Activated CD4-positive, alpha-beta T cell treated with anti-CD3 and anti-CD28 coated beads for 1 hour (primary cell): ENCODE data around the gene CUL4B.
"Not testable (repeated sequence)": the region's sequence is repeated elsewhere in the genome, so short reads cannot be mapped to it uniquely, and the experiment has no call there.

Source experiments
- DNase-seq: peaks from one replicate; pipeline ENCODE4 v3.0.0-alpha.2; 2020

CUL4B gene

GRCh38 chrX:120517936-120518335, 42.8 kb downstream of the CUL4B start:
- DNase-seq, result no peak

- no peak for DNase-seq
Measured at GRCh38 chrX:120514236-120514635, 46.5 kb downstream of the CUL4B start.

- DNase-seq, result no peak
Measured at GRCh38 chrX:120512627-120513026, 48.1 kb downstream of the CUL4B start.

GRCh38 chrX:120512222-120512621, 48.5 kb downstream of the CUL4B start:
- DNase-seq, result no peak

- DNase-seq, result no peak
Measured at GRCh38 chrX:120504569-120504968, 56.2 kb downstream of the CUL4B start.

GRCh38 chrX:120499301-120500072, 61.3 kb downstream of the CUL4B start:
- no peak for DNase-seq

DNA sequence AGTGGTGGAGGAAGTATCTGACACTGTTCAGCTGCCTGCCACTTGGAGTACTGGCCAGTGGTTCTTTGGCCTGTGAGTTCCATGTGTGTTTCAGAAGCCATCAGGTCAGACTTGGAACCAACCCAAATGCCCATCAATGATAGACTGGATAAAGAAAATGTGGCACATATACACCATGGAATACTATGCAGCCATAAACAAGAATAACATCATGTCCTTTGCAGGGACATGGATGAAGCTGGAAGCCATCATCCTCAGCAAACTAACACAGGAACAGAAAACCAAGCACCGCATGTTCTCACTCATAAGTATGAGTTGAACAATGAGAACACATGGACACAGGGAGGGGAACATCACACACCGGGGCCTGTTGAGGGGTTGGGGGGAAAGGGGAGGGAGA, 70.6 kb downstream of the CUL4B start:
- DNase-seq, result not testable (repeated sequence)

DNA sequence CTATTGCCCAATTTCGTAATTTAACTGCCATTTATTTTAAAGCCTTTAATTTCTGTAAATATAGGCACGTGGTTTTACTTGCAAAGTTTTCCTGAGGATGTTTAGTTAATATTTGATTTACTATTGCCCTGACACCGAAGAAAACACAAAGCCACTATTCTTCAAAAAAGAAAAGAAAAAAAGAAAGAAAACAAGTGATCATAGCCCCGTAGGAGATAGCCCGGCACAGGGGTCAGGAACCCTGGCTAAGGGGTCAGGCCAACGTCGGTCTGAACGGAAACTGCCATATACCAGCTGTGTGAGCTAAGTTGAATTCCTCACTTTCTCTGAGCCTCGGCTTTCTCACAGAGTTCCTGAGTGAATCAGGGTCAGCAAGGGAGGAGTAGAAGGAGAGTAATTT, 74.0 kb downstream of the CUL4B start:
- DNase-seq, result no peak

DNA sequence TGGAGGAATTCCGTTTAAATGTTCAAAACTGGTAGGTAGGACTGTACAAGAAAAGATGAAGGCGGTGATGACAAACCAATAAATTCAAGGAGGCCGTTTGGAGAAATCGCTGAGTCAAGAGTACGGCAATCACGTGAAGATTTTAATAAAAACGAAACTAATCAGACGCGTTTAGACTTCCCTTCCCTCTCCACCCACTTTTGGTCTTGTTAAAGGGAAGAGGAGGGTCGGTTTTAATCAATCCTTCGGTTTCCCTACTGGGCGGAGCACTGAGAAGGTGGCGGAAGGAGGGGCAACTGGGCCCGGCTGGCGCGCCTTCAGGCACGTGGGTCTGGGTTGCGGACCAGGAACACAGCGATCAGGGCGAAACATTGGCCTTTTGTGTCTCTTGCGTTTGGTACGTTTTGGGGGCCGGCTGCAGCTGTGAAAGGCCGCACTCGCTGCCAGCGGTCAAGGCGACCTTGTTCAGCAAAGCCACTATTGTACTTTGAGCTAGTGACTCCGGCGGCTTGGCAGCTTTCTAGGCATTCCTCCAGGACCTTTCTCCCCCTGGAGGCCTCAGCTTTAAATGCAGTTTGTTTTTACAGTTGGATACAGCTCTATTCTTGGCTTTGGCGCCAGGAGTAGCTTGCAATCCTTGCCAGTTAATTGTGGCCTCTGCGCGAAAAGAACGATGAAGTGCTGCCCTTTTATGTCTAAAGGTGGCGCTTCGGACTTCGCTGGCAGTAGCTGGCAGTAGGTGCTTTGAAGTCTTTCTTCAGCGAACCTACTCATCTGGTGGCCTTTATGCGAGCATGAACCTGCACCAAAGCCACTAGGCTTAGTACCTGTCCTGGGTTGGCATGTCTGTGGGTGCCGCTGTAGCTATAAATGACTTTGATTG, 74.9 kb downstream of the CUL4B start:
- peak; percentile 25 for DNase-seq

DNA sequence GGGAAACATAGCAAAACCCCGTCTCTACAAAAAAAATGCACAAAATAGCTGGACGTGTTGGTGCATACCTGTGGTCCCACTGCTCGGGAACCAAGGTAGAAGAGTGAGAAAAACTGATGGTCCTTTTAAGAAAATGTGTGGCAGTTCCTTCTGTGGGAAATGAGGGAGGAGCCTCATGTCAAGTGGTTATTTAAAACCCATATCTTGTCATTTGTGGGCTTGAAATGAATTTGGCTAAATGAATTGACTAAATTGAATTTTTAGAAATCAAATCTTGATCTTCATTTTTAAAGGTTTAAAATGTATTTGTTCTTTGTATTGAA, 75.5 kb downstream of the CUL4B start:
- DNase-seq, result no peak

DNA sequence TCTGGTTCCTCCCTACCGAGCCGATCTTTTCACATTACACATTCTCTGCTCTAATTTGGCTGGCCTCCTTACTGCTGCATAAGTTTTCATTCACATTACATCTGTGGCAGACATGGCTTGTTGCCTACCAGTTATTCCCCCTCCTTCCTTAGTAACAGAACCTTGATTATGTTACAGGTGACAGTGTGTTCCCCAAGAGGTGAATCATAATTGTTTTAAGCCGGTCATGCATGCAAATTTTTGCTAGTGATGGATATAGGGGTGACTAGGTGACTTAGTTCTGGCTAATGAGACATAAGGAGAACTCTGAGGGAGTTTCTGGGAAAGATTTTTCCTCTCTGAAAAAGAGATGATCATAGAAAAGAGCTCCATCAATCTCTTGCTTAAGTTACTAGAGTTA, 83.3 kb downstream of the CUL4B start:
- no peak for DNase-seq

GRCh38 chrX:120476714-120477113, 84.0 kb downstream of the CUL4B start:
- DNase-seq, result no peak

DNA sequence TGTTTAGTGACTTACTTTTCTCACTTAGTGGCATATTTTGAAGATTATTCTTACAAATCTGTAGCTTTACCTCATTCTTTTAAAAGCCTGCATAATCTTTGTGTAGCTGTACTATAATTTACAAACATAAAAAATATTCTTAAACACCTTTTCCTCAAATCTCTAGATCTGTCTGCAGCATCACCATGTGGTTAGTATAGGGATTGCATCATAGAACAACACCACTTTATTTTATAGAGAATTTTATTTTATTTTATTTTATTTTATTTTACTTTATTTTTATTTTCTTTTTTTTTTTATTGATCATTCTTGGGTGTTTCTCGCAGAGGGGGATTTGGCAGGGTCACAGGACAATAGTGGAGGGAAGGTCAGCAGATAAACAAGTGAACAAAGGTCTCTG, 85.3 kb downstream of the CUL4B start:
- not testable (repeated sequence) for DNase-seq
